Activated CD4-positive, alpha-beta T cell treated with anti-CD3 and anti-CD28 coated beads, Interleukin-2, Interleukin-4, amounts not matched to agents 100 ng/mL and 50 ng/mL, durations not matched to agents 16 hours and 8 hours (primary cell): ENCODE data around the gene MRPL27.
"Not testable (repeated sequence)": the region's sequence is repeated elsewhere in the genome, so short reads cannot be mapped to it uniquely, and the experiment has no call there.

ENCODE experiments used
- DNase-seq: peaks from one replicate; pipeline ENCODE4 v3.0.0-alpha.2; 2020; ENCODE audit warnings: low spot score

MRPL27 gene

GRCh38 chr17:50372758-50373556, at the start of gene MRPL27, which contains the start of gene EME1:
MRPL27 (minus strand) TSS chr17:50373184; CDS start chr17:50373170, 14 bp downstream.
EME1 (plus strand) TSS chr17:50373229; CDS start chr17:50375209, 1,980 bp downstream.
- DNase-seq = peak; percentile 94

DNA sequence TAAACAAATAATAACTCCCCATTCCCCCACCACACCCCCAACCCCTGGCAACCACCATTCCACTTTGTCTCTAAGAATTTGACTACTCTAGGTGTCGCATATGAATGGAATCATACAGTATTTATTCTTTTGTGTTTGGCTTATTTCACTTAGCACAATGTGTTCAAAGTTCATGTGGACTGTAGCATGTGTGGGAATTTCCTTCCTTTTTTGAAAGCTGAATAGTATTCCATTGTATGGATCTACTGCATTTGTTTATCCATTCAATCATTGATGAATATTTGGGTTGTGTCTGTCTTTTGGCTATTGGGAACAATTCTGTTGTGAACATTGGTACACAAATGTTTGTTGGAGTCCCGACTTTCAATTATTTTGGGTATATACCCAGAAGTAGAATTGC, 49.8 kb upstream of the MRPL27 start:
- no peak for DNase-seq

DNA sequence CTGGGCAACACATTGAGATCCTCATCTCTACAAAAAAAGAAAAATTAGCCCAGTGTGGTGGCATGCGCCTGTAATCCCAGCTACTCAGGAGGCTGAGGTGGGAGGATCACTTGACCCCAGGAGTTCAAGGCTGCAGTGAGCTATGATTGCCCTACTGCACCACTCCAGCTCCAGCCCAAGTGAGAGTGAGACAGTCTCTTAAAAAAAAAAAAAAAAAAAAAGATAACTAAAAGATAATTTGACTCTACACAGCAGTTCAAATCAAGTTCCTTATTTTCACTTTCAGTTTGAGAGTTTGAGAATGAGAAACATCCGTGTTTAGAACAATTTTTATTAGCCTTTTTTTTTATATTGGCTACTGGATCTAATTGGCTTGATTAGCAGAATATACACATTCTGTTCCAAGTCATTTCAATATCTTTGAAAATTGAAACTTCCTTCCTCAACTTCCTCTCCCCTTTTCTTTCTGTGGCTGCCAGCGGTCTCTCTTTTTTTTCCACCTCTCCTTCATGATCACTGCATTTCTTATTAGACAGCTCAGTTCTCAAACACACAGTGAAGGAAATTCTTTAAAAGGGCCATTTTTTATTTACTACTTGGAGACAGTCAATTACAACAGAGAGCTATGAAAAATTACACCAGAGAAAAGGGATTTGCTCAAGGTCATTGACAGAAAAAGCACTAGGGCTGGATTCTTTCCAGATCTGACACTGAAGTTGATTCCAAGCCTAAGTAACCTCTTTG, 48.5 kb upstream of the MRPL27 start:
- no peak for DNase-seq

GRCh38 chr17:50420419-50421112, 47.6 kb upstream of the MRPL27 start:
- DNase-seq = no peak

- DNase-seq = not testable (repeated sequence)
Measured at GRCh38 chr17:50419577-50419976, 46.6 kb upstream of the MRPL27 start.

GRCh38 chr17:50414808-50415207, 41.8 kb upstream of the MRPL27 start:
- no peak for DNase-seq

DNA sequence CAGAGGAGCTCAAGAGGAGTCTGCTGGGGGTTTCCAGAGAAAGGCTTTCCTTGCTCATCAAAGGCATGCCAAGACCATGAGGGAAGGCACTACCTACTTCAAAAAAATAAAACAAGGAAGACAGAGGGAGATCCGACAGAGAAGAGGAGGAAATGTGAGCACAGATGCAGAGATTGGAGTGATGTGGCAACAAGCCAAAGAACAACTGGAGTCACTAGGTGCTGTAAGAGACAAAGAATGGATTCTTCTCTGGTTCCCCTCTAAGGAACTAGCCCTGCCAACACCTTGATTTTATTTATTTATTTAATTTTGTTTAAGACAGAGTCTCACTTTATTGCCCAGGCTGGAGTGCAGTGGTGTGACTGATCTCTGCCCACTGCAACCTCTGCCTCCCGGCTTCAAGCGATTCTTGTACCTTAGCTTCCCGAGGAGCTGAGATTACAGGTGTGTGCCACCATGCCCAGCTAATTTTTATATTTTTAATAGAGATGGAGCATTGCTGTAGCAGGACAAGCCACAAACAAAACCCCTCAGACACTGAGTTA, 39.3 kb upstream of the MRPL27 start:
- DNase-seq = no peak

DNA sequence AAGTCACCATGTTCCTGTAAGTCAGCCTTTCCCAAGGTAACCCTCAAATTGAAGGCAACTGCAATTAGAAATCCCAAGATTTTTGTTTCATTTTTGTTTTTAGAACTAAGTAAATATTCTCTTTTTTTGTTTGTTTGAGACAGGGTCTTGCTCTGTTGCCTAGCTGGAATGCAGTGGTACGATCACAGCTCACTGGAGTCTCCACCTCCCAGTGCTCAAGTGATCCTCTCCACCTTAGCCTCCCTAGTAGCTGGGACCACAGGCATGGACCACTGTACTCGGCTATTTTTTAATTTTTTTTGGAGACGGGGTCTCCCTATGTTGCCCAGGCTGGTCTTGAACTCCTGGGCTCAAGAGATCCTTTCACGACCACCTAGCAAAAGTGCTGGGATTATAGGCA, 34.9 kb upstream of the MRPL27 start:
- DNase-seq = no peak

DNA sequence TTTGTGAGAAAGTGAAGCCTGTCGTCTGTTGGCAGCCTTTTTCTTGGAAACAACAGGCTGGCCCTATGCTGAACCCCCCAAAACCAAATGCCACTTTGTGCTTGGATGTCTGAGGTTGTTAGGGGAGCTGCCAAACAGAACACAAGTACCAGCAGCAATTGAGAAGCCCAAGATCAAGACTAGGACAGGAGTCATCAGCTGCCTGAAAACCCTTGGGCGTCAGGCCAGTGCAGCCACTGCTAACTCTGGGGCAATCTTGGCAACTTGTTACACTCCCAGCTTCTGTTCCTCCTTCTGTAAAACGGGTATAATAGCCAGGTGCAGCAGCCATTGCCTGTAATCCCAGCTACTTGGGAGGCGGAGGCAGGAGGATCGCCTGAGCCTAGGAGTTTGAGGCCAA, 33.6 kb upstream of the MRPL27 start:
- DNase-seq = no peak

DNA sequence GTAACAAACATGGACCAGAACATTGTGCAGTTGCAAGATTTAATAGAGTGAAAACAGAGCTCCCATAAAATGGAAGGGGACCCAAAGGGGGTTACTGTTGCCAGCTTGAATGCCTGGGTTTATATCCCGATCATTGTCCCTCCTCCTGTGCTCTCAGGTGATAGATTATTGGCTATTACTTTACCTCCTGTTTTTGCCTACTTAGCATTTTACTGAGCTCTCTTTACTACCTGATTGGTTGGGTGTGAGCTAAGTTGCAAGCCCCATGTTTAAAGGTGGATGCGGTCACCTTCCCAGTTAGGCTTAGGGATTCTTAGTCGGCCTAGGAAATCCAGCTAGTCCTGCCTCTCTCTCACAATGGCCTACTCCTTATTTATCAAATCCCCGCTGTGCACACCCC, 32.4 kb upstream of the MRPL27 start:
- DNase-seq = not testable (repeated sequence)

- not testable (repeated sequence) for DNase-seq
Measured at GRCh38 chr17:50399591-50399990, 26.6 kb upstream of the MRPL27 start.

- not testable (repeated sequence) for DNase-seq
Measured at GRCh38 chr17:50398672-50399071, 25.7 kb upstream of the MRPL27 start.

- DNase-seq = no peak
Measured at GRCh38 chr17:50397919-50398285, 24.9 kb upstream of the MRPL27 start.

DNA sequence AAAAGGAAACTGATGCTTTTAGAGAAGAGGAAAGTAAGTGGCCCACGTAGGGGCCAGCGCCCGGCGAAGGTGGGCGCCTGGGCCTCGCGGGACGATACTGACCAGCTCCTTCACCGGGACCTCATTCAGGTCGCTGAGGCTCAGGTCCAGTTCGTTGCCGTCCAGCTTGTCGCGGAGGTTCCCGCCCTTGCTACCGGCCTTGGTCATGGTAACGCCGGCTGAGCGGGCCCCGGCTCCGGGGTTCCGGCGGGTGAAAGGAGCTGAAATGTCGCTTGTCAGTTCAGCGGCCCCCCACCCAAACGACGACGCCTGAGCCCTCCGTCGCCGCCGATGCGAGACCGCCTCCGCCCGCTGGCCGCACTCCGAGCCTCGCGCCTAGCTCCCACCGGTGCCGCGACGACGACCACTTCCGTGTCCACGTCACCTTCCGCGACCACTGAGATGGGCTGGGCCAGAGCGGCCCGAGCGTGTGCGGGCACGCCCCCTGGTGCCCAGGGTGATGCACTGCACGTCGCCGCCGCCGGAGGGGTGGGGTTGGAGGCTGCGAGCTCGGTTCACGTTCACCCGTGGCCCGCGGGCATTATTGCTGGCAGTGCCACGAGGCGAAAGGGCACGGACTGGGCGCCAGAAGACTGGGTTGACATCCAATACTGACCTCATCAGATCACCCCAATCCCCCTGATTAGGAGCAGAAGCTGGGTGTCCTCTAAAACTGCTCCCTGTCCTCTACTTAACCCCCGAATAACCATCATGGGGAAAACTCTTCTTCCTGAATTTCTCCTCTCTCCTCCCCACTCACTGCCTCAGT, 24.3 kb upstream of the MRPL27 start, which contains the start of gene LRRC59:
TSS of gene LRRC59 (minus strand) at position 413 of the 808 bp plus-strand sequence. CDS start at position 207, 206 bp downstream.
- DNase-seq = peak; percentile 94

- no peak for DNase-seq
Measured at GRCh38 chr17:50396261-50397110, 23.5 kb upstream of the MRPL27 start.

DNA sequence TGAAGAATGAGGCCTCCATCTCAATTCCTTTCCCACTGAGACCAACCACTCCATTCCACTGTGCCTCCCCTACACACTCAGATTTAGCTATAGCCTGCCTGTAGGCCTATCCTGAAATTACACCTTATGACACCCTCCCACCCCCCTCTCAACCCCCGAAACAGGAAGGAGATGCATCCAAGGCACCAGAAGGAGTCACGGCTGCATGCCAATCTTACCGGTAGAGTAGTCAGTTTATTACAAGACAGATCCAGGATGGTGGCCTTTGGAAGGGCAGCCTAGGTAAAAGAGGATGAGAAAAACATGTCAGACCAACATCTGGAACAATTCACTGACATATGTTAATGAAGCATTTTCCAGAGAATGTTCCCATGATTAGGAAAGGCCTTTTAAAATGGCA, 21.7 kb upstream of the MRPL27 start:
- DNase-seq = no peak

- DNase-seq = no peak
Measured at GRCh38 chr17:50393700-50394099, 20.7 kb upstream of the MRPL27 start.

DNA sequence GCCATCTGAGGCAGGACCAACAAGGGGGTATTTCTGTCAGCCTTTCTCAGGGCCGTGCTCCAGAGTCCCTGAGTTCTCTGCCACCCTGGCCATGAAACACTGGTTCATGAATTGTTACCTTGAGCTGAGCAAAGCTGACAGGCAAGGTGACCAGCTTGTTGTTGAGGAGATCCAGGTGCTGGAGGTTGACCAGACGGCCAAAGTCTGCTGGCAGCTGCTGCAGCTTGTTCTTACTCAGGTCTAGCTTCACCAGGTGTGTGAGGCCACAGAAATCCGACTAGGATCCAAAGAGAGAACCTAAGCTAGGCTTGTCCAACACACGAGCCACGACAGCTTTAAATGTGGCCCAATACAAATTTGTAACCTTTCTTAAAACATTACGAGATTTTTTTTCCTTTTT, 19.6 kb upstream of the MRPL27 start:
- no peak for DNase-seq

GRCh38 chr17:50389534-50389933, 16.6 kb upstream of the MRPL27 start:
- DNase-seq = no peak

- DNase-seq = no peak
Measured at GRCh38 chr17:50388728-50389127, 15.7 kb upstream of the MRPL27 start.
